Measurements from ENCODE around the gene TMEM219.

Gene TMEM219

GRCh38 chr16:29983420-29984136, 21.7 kb downstream of the TMEM219 start:
- DNase-seq: no peak

- DNase-seq: no peak
These were observed 22.4 kb downstream of the TMEM219 start for GRCh38 chr16:29984137-29984763.

GRCh38 chr16:29984764-29985147, 22.9 kb downstream of the TMEM219 start:
- DNase-seq: no peak

- DNase-seq: no peak
These were observed 23.5 kb downstream of the TMEM219 start for GRCh38 chr16:29985271-29985811.

- DNase-seq: no peak
These were observed 24.4 kb downstream of the TMEM219 start for GRCh38 chr16:29986231-29986630.

- DNase-seq: no peak
These were observed 25.1 kb downstream of the TMEM219 start for GRCh38 chr16:29986931-29987330.

- DNase-seq: no peak
These were observed 25.6 kb downstream of the TMEM219 start for GRCh38 chr16:29987371-29988085.

GRCh38 chr16:29988346-29989075, 26.6 kb downstream of the TMEM219 start:
- no peak for DNase-seq

GRCh38 chr16:29989111-29989858, 27.4 kb downstream of the TMEM219 start:
- no peak for DNase-seq

- no peak for DNase-seq
These were observed 28.2 kb downstream of the TMEM219 start for GRCh38 chr16:29990034-29990433.

- no peak for DNase-seq
These were observed 29.1 kb downstream of the TMEM219 start for GRCh38 chr16:29990883-29991570.

- no peak for DNase-seq
These were observed 29.7 kb downstream of the TMEM219 start for GRCh38 chr16:29991571-29991904.

GRCh38 chr16:29992344-29992967, 30.6 kb downstream of the TMEM219 start:
- DNase-seq: no peak

- DNase-seq: no peak
These were observed 31.5 kb downstream of the TMEM219 start for GRCh38 chr16:29993191-29993902.

GRCh38 chr16:29993903-29994599, 32.2 kb downstream of the TMEM219 start:
- DNase-seq: no peak

- DNase-seq: no peak
These were observed 32.9 kb downstream of the TMEM219 start for GRCh38 chr16:29994600-29995323.

- DNase-seq: peak; percentile 87
These were observed 33.5 kb downstream of the TMEM219 start, which contains the start of gene HIRIP3 for GRCh38 chr16:29995324-29995910. Gene HIRIP3 (minus strand): TSS chr16:29995617. CDS start chr16:29995605, 12 bp downstream.

- DNase-seq: peak; percentile 98
These were observed 34.3 kb downstream of the TMEM219 start, which contains the start of gene INO80E for GRCh38 chr16:29995911-29996765. Gene INO80E (plus strand): TSS chr16:29996241. CDS start chr16:29996311, 70 bp downstream.

Measured in NCI-H2171 (cell line).